ENCODE measurements around the gene EIF5.

Gene EIF5

DNA sequence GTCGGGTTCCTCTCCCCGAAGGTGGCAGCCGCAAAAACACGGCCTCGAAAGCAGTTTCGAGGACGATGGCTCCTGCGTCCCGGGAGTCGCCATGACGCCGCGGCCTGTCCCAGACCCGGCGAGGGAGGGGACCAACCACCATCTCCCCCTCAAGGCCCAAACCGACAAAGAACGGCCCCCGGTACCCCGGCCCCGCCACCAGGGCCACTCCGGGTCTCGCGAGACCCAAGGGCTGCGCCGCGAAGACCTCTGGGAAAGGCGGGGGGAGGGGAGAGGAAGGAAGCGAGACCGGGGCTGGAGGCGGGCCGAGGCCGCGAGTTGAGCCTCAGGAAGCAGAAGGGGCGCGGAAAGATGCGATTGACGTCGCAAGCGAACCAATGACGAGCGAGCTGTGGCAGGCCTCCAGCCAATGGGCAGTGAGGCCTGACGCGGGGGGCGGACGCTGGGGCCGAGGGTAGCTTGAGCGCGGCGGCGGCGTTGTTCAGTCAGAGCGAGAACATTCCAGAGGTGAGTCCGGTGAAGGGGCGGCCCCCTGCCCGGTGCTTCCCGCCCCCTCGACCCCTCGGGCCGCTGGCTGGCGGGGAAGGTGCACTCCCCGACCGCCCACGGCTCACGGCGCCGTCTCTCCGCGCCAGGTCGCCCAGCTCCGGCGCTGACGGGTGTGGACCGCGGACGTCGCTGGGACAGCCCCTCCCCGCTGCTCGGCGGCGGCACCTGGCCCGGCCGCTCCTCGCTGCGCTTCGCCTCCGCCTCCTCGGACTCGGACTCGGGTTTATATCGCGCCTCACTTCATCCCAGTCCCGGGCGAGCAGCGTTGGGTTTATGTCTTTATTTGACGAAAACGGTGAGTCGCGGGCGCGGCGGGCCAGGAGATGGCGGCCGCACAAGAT, at the start of gene EIF5:
TSS of gene EIF5 (plus strand) at position 484 of the 890 bp plus-strand sequence. CDS start 1,624 bp downstream, outside the sequence.
- peak; percentile 86 for DNase-seq

DNA sequence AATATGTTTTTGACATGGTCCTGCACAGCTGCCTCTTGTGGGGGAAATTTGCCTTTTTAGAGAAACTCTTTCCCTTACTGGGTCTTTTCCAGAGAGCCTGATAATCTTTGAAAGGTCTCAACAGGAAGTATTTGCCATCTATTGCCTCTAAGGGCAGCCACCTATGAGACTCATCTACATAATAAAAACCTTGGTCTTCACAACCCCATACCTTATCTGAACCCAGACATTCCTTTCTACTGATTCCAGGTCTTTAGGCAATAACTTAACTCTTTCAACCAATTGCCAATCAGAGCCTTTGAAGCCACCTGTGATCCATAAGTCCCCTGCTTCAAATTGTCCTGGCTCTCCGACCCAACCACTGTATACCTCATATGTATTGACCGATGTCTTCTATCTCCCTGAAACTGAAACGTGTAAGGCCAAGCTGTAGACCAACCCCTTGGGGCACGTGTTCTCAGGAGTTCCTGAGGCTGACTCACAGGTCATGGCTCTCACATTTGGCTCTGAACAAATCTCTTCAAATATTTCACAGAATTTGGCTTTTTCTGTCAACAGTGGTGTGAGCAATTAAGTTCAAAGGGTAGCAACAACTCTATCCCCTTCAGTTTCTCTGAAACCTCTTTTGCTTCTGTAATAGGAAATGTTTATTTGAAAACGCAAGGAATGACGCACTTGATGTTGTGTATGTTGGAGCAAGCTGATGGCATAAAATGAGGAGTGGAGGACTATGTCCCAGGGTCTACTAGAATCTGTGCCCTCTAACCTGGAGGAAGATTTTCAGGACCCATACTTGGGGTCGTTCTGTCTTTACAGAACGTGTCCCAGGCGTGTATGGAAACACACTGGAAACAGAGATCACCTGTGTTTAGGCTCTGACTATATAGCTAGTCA, 49.2 kb upstream of the EIF5 start:
- no peak for DNase-seq

DNA sequence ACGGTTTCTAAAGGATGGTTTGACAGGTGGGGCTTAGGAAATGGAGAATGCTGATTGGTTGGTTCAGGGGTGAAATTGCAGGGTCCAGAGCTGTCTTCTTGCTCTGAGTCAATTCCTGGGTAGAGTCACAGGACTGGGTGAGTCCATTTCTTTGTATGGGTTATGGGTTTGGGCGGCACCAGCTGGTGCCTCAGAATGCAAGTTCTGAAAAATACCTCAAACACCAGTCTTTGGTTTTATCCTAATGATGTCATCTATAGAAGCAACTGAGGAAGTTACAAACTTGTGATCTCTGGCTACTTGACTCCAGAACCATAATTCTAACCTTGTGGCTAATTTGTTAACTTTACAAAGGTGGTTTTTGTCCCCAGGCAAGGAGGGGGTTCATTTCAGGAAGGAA, 47.6 kb upstream of the EIF5 start:
- DNase-seq, result no peak

DNA sequence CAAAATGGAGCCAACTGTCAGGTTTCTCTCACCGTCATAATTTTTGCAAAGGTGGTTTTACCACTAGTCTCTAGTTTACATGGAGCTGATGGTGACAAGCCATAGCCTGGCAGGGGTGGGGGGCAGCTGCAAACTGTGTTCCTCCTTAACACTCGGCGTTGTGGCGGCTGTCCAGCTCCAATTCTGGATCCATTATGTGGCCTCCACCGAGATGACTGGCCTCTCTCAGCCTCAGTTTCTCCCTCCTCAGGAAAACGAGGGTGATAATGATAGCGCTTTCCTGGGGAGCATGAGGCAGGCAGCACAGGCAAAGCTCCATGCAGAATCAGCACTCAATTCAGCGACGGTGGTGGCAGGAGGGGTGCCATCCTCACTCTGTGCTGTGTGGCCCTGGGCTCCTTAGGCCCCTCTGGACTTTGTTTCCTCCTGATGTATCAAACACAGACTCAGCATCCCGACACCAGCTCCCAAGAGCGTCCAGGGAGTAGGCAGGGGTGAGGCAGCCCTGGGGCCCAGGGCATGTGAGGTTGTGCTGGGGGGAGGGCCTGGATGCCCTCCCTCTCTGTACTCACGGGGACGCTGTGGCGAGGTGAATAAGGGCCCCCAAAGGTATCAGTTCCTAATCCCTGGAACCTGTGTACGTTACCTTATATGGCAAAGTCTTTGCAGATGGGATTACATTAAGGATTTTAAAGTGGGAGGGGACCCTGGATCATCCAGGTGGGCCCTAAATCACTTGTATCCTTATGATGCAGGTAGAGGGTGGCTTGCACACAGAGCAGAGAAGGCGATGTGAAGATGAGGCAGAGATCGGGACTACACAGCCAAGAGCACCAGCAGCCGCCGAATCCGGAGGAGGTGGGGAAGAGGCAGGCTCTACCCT, 46.8 kb upstream of the EIF5 start:
- DNase-seq, result no peak

DNA sequence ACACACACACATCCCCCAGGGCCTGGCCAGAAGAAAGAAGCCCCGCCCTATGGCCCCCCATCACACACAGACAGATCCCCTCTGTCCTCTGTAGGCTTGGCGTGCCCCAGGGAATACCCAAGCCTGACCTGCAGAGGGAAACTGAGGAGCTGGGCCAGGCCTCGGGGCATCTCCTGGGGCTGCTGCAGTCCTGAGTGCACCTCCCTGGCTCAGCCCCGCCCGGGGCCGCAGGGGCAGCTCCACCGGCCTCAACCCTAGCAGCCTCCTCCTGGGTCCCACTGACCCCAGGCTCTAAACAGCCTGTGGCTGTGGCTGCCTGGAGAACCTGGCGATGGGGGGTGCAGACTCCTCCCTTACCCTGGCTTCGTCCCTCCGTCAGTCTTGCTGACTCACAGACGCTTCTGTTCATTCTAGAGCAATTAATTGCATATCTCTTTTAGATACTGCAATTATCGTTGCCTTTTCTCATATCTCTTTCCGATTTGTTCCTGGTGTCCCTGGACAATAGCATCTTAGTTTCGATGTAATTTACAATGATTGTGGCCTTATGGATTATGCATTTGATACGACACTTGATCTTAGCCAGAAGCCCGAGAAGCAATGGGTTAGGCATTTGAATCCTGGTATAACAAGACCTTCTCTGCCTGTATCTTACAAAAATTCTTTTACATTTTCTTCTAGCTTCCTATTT, 45.8 kb upstream of the EIF5 start:
- no peak for DNase-seq

DNA sequence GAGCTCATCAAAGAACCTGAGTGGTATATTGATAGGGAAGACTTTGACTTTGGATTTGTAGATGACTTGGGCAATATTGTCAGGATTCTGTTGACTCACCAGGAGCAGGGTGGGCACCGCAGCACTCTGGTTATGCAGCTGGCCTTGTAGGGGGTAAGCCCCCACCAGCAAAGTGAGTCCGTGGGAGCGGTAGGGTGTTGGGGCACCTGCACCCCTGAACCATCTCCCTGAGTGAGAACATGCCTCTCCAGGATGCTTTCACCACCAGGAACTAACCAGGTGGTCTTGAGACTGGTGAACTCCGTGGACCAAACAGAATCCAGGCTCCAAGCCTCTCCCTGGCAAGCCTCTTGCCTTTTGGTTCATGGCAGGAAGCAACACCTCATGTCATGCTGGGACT, 44.0 kb upstream of the EIF5 start:
- DNase-seq, result no peak

DNA sequence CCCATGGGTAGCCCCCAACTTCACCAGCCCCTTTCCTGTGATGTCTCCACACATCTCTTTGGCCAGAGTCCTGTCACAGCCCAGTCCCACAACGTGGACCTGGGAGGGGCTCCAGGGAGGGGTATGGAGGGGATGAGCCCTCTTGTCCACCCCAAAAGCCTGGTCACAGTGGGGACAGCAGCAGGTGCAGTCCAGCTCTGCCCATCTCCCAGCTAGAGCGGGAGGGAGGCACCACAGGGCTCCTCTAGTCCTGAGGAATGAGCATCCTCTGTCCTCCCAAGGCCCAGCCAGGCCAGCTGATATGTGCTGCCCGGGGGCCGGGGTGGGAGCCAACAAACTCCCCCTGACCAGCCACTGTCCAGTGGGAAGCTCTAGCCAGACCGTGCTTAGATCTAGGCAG, 43.5 kb upstream of the EIF5 start:
- DNase-seq, result no peak

DNA sequence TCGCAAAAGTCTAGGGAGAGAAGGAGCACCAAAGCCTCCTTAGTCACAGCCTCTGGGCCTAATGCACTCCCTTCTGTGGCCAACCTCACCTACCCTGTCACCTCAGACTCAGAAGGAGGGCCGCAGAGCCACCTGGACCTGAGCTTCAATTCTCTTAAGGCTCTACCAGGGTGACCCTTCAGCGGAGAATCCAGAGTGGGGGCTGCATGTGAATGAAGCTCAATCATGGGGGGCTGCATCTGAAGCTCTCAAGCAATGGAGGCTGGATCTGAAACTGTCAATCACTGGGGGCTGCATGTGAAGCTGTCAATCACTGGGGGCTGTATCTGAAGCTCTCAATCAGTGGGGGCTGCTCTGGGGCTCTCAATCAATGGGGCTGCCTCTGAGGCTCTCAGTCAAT, 43.1 kb upstream of the EIF5 start:
- DNase-seq, result no peak

DNA sequence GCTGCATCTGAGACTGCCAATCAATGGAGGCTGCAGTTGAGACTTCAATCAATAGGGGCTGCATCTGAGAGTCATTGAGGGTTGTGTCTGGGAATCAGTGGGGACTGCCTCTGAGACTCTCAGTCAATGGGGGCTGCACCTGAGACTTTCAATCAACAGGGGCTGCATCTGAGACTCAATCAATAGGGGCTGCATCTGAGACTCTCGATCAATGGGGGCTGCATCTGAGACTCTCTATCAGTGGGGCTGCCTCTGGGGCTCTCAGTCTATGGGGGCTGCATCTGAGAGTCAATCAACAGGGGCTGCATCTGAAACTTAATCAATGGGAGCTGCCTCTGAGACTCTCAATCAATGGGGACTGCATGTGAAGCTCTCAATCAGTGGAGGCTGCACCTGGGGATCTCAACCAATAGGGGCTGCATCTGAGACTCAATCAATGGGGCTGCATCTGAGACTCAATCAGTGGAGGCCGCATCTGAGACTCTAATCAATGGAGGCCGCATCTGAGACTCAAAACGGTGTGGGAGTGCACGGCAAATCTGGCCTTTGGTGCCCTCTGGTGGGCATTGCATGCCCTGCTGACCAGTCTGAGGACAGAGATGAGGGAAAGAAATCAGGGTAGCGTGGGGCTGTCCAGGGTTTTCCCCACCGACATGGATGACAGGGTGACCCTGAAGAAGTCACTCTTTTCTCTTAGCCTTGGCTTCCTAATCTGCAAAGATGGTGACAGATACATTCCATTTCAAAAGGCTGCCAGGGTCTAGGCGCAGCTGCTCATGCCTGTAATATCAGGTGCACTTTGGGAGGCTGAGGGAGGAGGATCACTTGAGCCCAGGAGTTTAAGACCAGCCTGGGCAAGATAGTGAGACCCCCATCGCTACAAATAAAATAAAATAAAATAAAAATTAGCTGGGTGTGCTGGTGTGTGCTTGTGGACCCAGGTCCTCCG, 41.3 kb upstream of the EIF5 start:
- no peak for DNase-seq

DNA sequence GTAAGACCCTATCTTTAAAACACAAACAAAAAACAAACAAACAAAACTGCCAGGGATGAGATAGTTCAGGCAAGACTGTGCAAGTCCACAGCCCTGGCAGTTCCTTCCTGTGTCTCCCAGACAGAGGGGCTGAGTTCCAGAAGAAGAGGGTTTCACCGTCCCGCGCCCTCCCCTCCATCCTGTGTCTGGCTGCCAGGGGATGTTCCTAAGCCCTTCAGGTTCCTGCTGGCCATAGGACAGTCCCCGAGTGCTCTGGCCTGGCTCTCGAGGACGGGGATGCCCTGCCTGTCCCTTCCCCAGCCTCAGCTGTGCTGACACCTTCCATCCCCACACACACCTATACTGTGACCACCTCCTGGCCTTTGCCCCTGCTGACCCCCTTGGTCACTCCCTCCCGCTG, 40.6 kb upstream of the EIF5 start:
- no peak for DNase-seq

DNA sequence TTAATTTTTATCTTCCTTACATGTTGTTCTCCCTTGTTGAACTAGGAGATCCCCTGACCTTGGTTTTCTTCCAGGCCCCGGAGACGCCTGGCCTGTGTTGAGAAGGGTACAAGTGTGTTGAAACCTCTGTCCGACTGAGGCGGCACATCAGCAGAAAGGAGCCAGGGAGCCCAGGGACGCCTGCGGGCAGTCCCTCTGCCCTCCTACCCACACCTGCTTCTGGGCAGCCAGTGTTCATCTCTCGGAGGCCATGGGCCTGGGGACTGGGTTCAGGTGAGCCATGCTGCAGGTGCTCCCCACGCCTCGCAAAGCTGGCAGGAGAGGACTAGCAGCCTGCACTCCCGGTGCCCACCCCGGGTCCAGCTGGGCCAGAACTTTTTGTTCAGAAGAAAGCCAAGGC, 39.9 kb upstream of the EIF5 start:
- DNase-seq, result no peak

DNA sequence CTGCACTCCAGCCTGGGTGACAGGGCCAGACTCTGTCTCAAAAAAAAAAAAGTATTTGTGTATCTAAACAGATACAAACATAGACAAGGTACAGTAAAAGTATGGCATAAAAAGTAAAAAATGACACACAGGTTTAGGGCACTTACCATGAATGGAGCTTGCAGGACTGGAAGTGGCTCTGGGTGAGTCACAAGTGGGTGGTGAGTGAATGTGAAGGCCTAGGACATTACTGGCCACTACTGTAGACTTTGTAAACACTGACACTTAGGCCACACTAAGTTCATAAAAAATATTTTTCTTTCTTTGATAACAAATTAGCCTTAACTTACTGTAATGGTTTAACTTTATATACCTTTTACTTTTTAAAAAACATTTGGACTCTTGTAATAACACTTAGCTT, 38.0 kb upstream of the EIF5 start:
- DNase-seq, result no peak

DNA sequence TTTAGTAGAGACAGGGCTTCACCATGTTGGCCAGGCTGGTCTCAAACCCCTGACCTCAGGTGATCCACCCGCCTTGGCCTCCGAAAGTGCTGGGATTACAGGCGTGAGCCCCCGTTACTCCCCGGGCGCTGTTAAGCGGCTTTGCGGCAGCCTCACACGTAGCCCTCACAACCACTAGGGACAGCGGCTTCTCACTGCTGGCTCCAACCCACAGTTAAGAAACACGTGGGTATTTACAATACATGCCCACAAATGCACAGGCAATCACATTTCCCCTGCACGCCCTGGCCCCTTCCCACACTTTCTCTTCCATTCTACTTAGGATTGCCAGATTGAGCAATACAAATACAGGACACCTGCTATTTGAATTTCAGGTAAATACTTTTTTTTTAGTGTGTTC, 37.0 kb upstream of the EIF5 start:
- no peak for DNase-seq

DNA sequence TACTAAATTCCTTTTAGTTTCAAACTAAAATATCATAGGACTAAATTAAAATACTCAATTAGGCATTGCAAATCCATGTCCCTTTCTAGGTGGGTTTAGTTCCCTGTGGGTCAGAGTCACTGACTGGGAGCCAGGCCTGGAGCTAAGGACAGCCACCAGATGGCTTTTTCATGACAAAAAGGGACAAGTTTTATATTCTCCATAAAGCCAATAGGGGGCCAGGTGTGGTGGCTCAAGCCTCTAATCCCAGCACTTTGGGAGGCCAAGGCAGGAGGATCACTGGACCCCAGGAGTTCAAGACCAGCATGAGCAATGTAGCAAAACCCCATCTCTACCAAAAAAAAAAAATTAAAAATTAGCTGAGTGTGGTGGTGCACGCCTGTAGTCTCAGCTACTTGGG, 35.4 kb upstream of the EIF5 start:
- no peak for DNase-seq

DNA sequence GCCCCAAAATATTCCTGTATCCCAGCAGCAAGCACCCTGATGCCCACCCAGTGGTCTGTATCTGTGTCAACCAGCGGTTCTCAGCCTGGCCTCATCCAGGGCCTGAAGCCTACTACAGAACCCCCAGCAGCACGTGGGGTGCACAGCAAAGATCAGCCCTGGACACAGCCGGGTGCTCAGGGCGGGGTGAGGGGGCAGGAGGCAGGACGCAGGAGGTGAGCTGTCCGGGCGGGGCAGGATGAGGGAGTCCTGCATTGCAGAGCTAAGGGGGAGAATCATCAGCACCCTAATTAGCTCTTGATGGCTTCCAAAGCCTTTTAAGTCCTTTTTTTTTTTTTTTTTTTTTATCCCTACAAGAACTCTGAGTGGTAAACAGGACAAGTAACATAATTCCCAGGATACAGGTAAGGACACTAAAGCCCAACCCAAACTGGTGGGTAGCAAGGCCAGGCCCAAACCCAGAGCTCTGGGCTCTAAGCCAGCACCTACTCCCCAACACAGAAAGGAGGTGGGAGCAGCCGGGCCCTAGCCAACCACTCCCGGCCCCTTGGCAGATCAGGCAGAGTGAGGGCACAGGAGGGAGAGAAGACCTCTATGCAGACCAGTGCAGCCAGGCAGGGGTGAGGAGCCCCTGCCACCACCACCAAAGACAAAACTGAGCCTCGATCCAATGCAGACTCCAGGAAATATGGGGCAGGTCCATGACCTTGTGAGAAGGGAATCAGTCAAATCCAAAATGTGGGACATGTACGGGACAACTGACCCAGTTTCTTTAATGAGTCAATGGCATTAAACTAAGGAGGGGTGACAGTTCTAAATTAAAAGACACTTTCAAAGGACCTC, 32.3 kb upstream of the EIF5 start:
- DNase-seq, result no peak

DNA sequence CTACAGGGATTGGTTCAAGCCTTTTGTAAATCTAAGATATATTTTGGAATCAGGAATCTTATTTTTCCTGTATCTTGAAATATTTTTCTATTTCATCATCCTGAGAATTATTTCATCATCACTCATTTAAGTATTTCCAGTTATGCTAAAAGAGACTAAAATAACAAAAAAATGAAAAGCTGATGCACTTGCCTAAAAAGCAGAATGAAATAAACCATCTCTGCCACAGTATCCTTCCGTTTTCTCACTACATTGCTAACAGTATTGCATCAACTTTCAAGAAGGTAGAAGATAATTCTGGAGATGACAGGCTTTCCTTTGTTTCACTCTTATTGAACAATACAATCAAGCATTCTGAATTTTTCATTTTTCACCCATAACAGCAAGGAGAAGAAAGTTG, 31.1 kb upstream of the EIF5 start:
- no peak for DNase-seq

DNA sequence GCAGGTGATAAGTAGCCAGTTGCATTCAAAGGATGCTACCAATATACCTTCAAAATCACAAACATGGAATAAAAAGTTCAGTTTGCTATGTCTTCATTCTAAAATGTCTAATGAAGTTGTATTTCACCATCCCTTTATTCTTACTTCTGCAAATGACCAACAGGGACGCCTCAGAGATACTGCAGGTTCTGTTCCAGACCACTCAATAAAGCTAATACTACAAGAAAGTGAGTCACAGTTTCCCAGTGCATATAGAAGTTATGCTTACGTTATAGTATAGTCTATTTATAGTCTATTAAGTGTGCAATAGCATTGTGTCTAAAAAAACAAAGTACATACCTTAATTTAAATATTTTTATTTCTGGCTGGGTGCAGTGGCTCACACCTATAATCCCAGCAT, 29.3 kb upstream of the EIF5 start:
- no peak for DNase-seq

DNA sequence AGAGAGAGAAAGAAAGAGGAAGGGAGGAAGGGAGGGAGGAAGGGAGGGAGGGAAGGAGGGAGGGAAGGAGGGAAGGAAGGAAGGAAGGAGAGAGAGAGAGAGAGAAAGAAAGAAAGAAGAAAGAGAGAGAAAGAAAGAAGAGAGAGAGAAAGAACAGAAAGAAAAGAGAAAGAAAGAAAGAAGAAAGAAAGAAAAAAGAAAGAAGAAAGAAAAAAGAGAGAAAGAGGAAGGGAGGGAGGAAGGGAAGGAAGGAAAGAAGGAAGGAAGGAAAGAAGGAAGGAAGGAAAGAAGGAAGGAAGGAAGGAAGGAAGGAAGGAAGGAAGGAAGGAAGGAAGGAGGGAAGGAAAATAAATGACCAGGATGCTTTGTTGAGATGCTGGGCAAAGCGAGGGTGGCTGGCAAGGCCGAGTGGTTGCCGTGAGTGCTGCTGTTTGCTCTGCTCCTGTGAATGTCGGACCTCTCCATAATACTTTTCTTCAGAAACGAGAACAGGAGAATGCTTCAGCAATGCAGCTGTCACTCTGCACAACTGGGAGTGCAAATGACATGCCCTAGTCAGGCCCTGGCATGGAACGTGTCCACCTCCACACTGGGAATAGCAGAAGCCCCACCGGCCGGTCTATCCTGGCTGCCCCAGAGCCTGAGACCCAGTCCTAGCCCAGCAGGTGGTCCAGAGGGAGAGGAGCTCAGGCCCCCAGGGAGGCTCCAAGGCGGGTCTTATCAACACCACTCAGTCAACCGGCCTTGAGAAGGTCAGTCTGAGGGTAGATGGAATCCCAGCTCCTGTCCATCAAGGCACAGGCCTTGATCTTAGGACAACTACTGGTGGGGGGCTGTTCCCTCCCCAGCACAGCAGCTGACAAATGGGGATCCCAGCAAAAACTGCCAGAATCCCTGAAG, 25.1 kb upstream of the EIF5 start:
- DNase-seq, result no peak

DNA sequence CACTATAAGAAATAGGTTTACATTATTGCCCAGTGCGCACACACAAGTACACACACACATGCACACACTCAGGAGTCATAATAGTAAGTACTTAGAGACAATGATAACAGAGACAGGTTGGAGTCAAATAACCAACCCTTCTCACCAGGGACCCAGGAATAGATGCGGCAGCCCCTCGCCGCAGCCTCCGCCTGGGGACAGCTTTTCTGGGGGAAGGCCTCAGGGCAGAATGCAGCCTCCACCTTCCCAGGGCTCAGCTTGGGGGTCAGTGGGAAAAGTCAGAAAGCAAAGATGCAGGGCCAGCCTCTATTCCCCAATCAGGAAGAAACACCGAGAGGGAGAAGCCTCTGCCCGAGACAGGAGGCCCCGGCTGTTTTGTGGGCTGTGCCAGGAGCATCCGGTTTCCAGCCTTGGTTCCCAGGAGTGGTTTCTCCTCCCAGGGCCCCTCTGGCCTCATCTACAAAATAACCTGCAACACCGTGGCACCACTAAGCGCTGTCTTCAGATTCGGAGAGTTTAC, 23.4 kb upstream of the EIF5 start:
- no peak for DNase-seq
